ENCODE results near the gene PRKAA2.
A peak's percentile ranks its signal among the peaks of the same experiment; 100 is the strongest.

- TF ChIP-seq POLR2A (IDR thresholded peaks at IDR 0.05; ENCODE audit: low read depth, low read length) (no peak), CTCF (IDR thresholded peaks at IDR 0.05; ENCODE audit: extremely low read depth in 1 of 2, insufficient read depth in 1 of 2, low read depth in 1 of 2, low read length in 2 of 2) (no peak), GATA2 (IDR thresholded peaks at IDR 0.05; ENCODE audit: insufficient read depth, insufficient read length, low read depth, low read length) (peak; percentile 89), JUN (IDR thresholded peaks at IDR 0.05; ENCODE audit: borderline replicate concordance, insufficient read depth, insufficient read length, low read depth) (peak; percentile 80)
These were observed 43.5 kb downstream of the PRKAA2 start for GRCh38 chr1:56688522-56689026.
